HG02870 (cell line): ENCODE results near the gene F9.

Experiments
- ATAC-seq: cut with Tn5 transposase; IDR thresholded peaks from one replicate; pipeline ENCODE4 v1.9.1; 2021; ENCODE audit warnings: mild to moderate bottlenecking, moderate library complexity; ENCODE audit not compliant: unreplicated experiment

The F9 gene

GRCh38 chrX:139596068-139596467, 65.5 kb downstream of the F9 start:
- ATAC-seq: no peak

GRCh38 chrX:139600105-139600504, 69.6 kb downstream of the F9 start:
- no peak for ATAC-seq
